Activated CD8-positive, alpha-beta memory T cell treated with anti-CD3 and anti-CD28 coated beads for 48 hours (primary cell): Measurements from ENCODE around the gene SYT12.
"Not testable (repeated sequence)": the region's sequence is repeated elsewhere in the genome, so short reads cannot be mapped to it uniquely, and the experiment has no call there.

ENCODE experiments used
- DNase-seq, 3 experiments: peaks; one replicate each; pipeline ENCODE4 v3.0.0-alpha.2; 2020; ENCODE audit warnings: low read depth in 2 of 3, low spot score in 2 of 3

SYT12 gene

GRCh38 chr11:67022961-67023956, at the start of gene SYT12:
Gene SYT12 (plus strand): TSS chr11:67023134. CDS start chr11:67030145, 7,011 bp downstream.
- DNase-seq = no peak

GRCh38 chr11:66973956-66974580, 48.9 kb upstream of the SYT12 start:
- DNase-seq = no peak

GRCh38 chr11:66974724-66975404, 48.1 kb upstream of the SYT12 start, which contains the start of gene C11orf86:
Gene C11orf86 (plus strand): TSS chr11:66975304. CDS start chr11:66975363, 59 bp downstream.
- no peak for DNase-seq

GRCh38 chr11:66975405-66976027, 47.4 kb upstream of the SYT12 start:
- no peak for DNase-seq

GRCh38 chr11:66976028-66976467, 46.9 kb upstream of the SYT12 start:
- DNase-seq = peak in 1 of 3 experiments; percentile 26

- DNase-seq = no peak
Measured at GRCh38 chr11:66976925-66977324, 46.0 kb upstream of the SYT12 start.

GRCh38 chr11:66978229-66978628, 44.7 kb upstream of the SYT12 start:
- no peak for DNase-seq

GRCh38 chr11:66978717-66979116, 44.2 kb upstream of the SYT12 start:
- DNase-seq = no peak

- no peak for DNase-seq
Measured at GRCh38 chr11:66979336-66979980, 43.5 kb upstream of the SYT12 start.

GRCh38 chr11:66981976-66982578, 40.9 kb upstream of the SYT12 start:
- DNase-seq = no peak

GRCh38 chr11:66983275-66983924, 39.5 kb upstream of the SYT12 start:
- no peak for DNase-seq

GRCh38 chr11:66985508-66986177, 37.3 kb upstream of the SYT12 start:
- no peak for DNase-seq

- DNase-seq = no peak
Measured at GRCh38 chr11:66986178-66986545, 36.8 kb upstream of the SYT12 start.

GRCh38 chr11:66987158-66987620, 35.7 kb upstream of the SYT12 start:
- no peak for DNase-seq

- DNase-seq = no peak
Measured at GRCh38 chr11:66987924-66988637, 34.9 kb upstream of the SYT12 start.

GRCh38 chr11:66988741-66989140, 34.2 kb upstream of the SYT12 start:
- DNase-seq = not testable (repeated sequence)

- DNase-seq = not testable (repeated sequence)
Measured at GRCh38 chr11:66989360-66989759, 33.6 kb upstream of the SYT12 start.

- no peak for DNase-seq
Measured at GRCh38 chr11:66992041-66992440, 30.9 kb upstream of the SYT12 start.
